HK-2 (cell line): Measurements from ENCODE around the gene CLIC4.
"Not testable (repeated sequence)": the region's sequence is repeated elsewhere in the genome, so short reads cannot be mapped to it uniquely, and the experiment has no call there.

Experiments used
- DNase-seq: peaks from one replicate; pipeline ENCODE4 v3.0.0-alpha.2; 2018; ENCODE audit not compliant: unreplicated experiment

CLIC4 gene

GRCh38 chr1:24771574-24771973 lies 26.3 kb downstream of the CLIC4 start:
- DNase-seq, result no peak

GRCh38 chr1:24773618-24774017 lies 28.4 kb downstream of the CLIC4 start:
- DNase-seq, result no peak

GRCh38 chr1:24775348-24775747 lies 30.1 kb downstream of the CLIC4 start:
- DNase-seq, result no peak

- DNase-seq, result no peak
Measured at GRCh38 chr1:24775916-24776315, 30.7 kb downstream of the CLIC4 start.

GRCh38 chr1:24776821-24777220 lies 31.6 kb downstream of the CLIC4 start:
- no peak for DNase-seq

- DNase-seq, result no peak
Measured at GRCh38 chr1:24778141-24778540, 32.9 kb downstream of the CLIC4 start.

- DNase-seq, result not testable (repeated sequence)
Measured at GRCh38 chr1:24779199-24779598, 34.0 kb downstream of the CLIC4 start.

GRCh38 chr1:24779689-24780464 lies 34.6 kb downstream of the CLIC4 start:
- DNase-seq, result no peak

GRCh38 chr1:24780626-24781025 lies 35.4 kb downstream of the CLIC4 start:
- not testable (repeated sequence) for DNase-seq

GRCh38 chr1:24782689-24783088 lies 37.4 kb downstream of the CLIC4 start:
- DNase-seq, result no peak

GRCh38 chr1:24783713-24784112 lies 38.5 kb downstream of the CLIC4 start:
- DNase-seq, result no peak

GRCh38 chr1:24786191-24786590 lies 40.9 kb downstream of the CLIC4 start:
- no peak for DNase-seq

- DNase-seq, result no peak
Measured at GRCh38 chr1:24790490-24790889, 45.2 kb downstream of the CLIC4 start.

GRCh38 chr1:24793447-24794129 lies 48.3 kb downstream of the CLIC4 start:
- no peak for DNase-seq

- DNase-seq, result not testable (repeated sequence)
Measured at GRCh38 chr1:24794130-24794502, 48.9 kb downstream of the CLIC4 start.

GRCh38 chr1:24795236-24795635 lies 50.0 kb downstream of the CLIC4 start:
- no peak for DNase-seq

- DNase-seq, result no peak
Measured at GRCh38 chr1:24796524-24796923, 51.3 kb downstream of the CLIC4 start.

- not testable (repeated sequence) for DNase-seq
Measured at GRCh38 chr1:24799242-24799641, 54.0 kb downstream of the CLIC4 start.

GRCh38 chr1:24801176-24801575 lies 55.9 kb downstream of the CLIC4 start:
- no peak for DNase-seq

- DNase-seq, result no peak
Measured at GRCh38 chr1:24803220-24803619, 58.0 kb downstream of the CLIC4 start.

- no peak for DNase-seq
Measured at GRCh38 chr1:24803987-24804530, 58.8 kb downstream of the CLIC4 start.

GRCh38 chr1:24805534-24806301 lies 60.5 kb downstream of the CLIC4 start:
- no peak for DNase-seq
